Cardiac muscle cell (in vitro differentiated cells and primary cell): Measurements from ENCODE around the gene PIM3. TPM values are rescaled to one million over a fixed set of nuclear protein-coding genes. Genes with fewer than 3 reads are reported as not detected.
A peak's percentile ranks its signal among the peaks of the same experiment; 100 is the strongest.

Experiments
- DNase-seq, 2 donors: peaks; one replicate each; pipeline versions ENCODE4 v3.0.0 to v3.0.0-alpha.2; 2010 to 2017; ENCODE audit warnings: low read depth in 1 of 2, low spot score in 1 of 2
- H3K27ac ChIP-seq: fragments of 200-600 bp; sonication (generic); 2 replicates; pipeline ENCODE4 v1.5.1; 2016
- H3K27me3 ChIP-seq: fragments of 200-600 bp; sonication (generic); 2 replicates; pipeline ENCODE4 v1.6.0; 2016; ENCODE audit warnings: control low read depth
- H3K36me3 ChIP-seq: fragments of 200-600 bp; sonication (generic); 2 replicates; pipeline ENCODE4 v1.5.1; 2016; ENCODE audit warnings: control low read depth
- H3K4me1 ChIP-seq: fragments of 200-600 bp; sonication (generic); 2 replicates; pipeline ENCODE4 v1.8.1; 2017; ENCODE audit warnings: low read depth, mild to moderate bottlenecking, mixed run types
- H3K4me3 ChIP-seq: fragments of 200-600 bp; sonication (generic); 2 replicates; pipeline ENCODE4 v1.5.1; 2016; ENCODE audit warnings: mild to moderate bottlenecking
- H3K9me3 ChIP-seq: fragments of 200-600 bp; sonication (generic); 2 replicates; pipeline ENCODE4 v1.5.1; 2017; ENCODE audit warnings: low read depth, mild to moderate bottlenecking, control low read depth
- polyA plus RNA-seq: library from polyadenylated mRNA; unstranded; fragments of >200 nt; fragmentation: Nextera tagmentation; extraction: Ambion mirVana; gene quantifications from 2 replicates; pipeline ENCODE4 v1.2.1, GENCODE V29; 2016
- total RNA-seq: library from RNA; depleted of rRNA; stranded (reverse); fragments of >200 nt; gene quantifications from 2 replicates; pipeline ENCODE4 v1.2.3, GENCODE V29; 2016
- TF ChIP-seq, protein P1 (sequence below): IDR thresholded peaks from 2 replicates; pipeline ENCODE4 v1.5.1; 2012; ENCODE audit warnings: low read depth, mild to moderate bottlenecking, low read length

Gene PIM3
- total and polyA plus RNA-seq, 2 experiments from 2014 or later: 46.1 to 62.2 TPM

DNA sequence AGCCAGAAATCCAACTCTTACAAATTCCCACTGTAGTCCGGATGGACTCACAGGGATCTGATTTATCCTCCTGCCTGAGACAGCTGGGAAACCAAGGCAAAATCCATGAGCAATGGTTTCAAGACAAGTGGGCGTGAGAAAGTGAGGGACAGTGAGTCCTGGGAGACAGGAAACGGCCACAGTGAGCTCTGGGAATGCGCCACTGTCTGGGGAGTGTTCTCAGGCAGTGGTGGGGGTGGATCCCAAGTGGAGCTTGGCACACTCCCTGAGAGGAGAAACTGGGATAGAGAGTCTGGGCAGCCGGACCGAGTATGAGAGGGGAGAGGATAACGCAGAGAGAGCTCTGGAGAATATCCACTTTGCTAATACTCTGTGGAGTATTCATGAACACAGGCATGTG is 42.2 kb downstream of the PIM3 start:
- Histone ChIP-seq H3K27me3 (peaks cover 25% of the 10 kb centered on the region), H3K9me3 (no peaks in the 10 kb centered on the region), H3K36me3 (no peaks in the 10 kb centered on the region), H3K27ac (no peak overlapping the region), H3K4me3 (no peak overlapping the region), H3K4me1 (no peaks in the 10 kb centered on the region)
- TF ChIP-seq, protein P1, sequence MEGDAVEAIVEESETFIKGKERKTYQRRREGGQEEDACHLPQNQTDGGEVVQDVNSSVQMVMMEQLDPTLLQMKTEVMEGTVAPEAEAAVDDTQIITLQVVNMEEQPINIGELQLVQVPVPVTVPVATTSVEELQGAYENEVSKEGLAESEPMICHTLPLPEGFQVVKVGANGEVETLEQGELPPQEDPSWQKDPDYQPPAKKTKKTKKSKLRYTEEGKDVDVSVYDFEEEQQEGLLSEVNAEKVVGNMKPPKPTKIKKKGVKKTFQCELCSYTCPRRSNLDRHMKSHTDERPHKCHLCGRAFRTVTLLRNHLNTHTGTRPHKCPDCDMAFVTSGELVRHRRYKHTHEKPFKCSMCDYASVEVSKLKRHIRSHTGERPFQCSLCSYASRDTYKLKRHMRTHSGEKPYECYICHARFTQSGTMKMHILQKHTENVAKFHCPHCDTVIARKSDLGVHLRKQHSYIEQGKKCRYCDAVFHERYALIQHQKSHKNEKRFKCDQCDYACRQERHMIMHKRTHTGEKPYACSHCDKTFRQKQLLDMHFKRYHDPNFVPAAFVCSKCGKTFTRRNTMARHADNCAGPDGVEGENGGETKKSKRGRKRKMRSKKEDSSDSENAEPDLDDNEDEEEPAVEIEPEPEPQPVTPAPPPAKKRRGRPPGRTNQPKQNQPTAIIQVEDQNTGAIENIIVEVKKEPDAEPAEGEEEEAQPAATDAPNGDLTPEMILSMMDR: no peak
- peak in 1 of 2 donors; percentile 18 for DNase-seq

DNA sequence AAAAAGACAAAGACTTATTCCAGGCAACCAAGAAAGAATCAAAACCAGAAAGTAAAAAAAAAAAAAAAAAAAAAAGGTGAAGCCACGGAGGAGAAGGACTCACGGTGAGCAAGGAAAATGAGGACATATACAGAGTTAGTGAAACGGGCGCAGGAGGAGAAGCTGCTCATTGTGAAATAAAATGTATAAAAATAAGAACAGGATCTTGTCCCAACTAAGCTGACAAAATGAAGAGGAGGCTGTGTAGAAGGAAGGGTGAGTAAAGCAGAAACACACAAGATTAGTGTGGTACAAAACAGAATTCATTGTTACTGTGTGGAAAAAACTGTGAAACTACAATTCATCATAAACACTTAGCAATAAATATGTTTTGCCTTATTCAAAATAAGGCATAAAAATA is 44.3 kb downstream of the PIM3 start:
- H3K4me1 ChIP-seq: no peaks in the 10 kb centered on the region
- no peak for DNase-seq
- H3K36me3 ChIP-seq: no peaks in the 10 kb centered on the region
- no peaks in the 10 kb centered on the region for H3K9me3 ChIP-seq
- H3K27me3 ChIP-seq: peaks cover 35% of the 10 kb centered on the region
- H3K27ac ChIP-seq: no peak overlapping the region
- H3K4me3 ChIP-seq: no peak overlapping the region
- TF ChIP-seq, protein P1: no peak

DNA sequence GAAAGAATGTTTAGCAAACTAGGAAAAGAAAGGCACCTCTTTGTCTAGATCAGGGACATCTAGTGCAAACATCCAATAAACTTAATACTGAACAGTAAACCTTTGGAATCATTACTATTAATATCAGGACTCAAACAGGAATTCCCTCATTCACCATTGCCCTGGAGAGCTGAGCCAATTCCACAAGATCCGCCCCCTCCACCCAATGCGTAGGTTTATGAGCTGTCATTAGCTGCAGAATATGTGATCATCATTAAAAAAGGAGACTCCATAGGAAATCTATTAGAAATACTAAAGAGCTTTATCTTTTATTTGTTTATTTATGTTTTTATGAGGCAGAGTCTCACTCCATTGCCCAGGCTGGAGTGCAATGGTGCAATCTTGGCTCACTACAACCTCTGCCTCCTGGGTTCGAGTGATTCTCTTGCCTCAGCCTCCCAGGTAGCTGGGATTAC is 46.5 kb downstream of the PIM3 start:
- Histone ChIP-seq H3K4me3 (no peak overlapping the region), H3K36me3 (no peaks in the 10 kb centered on the region), H3K27me3 (peaks cover 36% of the 10 kb centered on the region), H3K4me1 (no peaks in the 10 kb centered on the region), H3K9me3 (no peaks in the 10 kb centered on the region), H3K27ac (no peak overlapping the region)
- DNase-seq: no peak
- TF ChIP-seq, protein P1: no peak

DNA sequence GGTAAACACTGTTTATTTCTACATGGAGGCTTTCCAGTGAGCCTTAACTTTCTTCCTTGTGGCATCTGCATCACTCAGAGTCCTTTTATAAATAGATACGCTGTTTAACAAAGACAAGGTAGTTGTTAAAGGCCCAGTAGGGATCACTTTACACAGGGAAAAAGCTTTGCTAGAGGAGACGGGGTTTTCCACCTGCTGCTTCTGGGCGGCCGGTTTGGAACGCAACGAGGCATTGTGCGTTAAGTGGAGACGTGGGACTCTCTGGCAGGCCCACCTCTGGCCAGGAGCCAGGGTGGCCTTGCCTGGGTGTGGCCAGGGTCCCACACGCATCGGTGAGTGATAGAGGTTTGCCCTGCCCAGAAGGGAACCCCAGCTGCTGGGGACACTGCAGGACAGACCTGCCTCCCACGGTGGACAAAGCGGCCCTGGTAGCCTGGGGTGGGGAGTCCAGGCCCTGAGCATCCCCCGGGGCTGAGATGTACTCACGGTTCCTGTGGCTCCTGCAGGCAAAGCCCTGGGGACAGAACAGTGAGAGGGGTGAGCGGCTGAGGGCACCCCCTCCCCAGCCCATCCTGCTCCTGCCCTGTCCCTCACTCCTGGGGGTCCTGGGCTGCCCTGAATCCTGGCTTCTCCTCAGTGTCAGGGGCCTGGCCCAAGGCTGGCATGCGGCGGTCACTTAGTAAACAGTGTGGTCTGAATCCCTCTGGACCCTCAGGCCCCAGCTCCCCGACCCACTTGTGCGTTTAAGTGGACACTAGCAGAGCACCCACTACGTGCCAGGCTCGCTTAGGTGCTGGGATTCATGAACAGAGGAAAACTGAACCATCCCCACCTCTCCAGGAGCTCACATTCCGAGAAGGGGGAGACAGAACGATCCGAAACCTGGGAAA is 47.8 kb downstream of the PIM3 start:
- Histone ChIP-seq H3K27ac (no peak overlapping the region), H3K9me3 (no peaks in the 10 kb centered on the region), H3K4me3 (no peak overlapping the region), H3K4me1 (no peaks in the 10 kb centered on the region), H3K27me3 (peaks cover 49% of the 10 kb centered on the region), H3K36me3 (no peaks in the 10 kb centered on the region)
- TF ChIP-seq, protein P1: no peak
- DNase-seq: no peak

DNA sequence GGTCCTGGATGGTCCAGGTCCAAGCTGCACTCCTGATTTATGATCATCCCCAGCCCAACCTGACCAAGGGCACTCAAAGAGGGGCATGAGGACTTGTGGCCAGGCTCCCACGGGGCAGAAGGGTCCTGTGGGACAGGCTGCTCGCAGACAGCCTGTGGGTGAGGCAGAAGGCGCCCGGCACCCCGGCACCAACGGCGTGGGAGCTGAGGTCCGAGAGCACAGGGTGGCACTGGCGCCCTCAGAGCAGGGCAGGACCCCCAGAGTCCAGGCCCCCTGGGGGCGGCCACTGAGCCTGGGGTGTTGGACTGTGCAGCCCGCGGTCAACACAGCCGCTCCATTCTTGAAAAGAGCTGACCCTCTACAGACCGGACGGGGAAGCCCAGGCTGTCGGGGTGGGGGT is 48.7 kb downstream of the PIM3 start:
- Histone ChIP-seq H3K36me3 (no peaks in the 10 kb centered on the region), H3K9me3 (no peaks in the 10 kb centered on the region), H3K4me3 (no peak overlapping the region), H3K27ac (no peak overlapping the region), H3K27me3 (peaks cover 56% of the 10 kb centered on the region), H3K4me1 (no peaks in the 10 kb centered on the region)
- no peak for DNase-seq
- TF ChIP-seq, protein P1: no peak
